HG03064 (cell line): ENCODE measurements around the gene STOML1.

Experiments
- ATAC-seq: cut with Tn5 transposase; IDR thresholded peaks from one replicate; pipeline ENCODE4 v1.9.1; 2021; ENCODE audit warnings: low read depth; ENCODE audit not compliant: unreplicated experiment

STOML1 gene

DNA sequence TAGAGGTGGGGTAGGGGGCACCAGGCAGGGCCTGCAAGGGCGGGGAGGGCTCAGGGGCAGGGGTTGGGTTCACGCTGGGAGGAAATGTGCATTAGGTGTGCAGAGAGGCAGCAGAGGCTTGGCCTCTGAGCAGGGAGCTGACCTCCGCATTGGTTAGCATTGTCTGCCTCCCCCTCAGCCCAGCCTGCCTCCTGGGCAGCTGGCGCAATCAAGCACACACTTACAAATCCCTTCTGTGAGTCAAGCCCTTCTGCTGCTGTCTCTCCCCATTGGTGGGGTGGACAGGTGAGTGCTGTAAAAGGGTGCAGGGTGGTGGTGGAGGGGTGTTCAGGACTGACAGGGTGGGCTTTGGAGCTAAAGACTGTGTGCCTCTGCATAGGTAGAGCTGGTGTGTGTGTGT lies 56.5 kb downstream of the STOML1 start:
- no peak for ATAC-seq

DNA sequence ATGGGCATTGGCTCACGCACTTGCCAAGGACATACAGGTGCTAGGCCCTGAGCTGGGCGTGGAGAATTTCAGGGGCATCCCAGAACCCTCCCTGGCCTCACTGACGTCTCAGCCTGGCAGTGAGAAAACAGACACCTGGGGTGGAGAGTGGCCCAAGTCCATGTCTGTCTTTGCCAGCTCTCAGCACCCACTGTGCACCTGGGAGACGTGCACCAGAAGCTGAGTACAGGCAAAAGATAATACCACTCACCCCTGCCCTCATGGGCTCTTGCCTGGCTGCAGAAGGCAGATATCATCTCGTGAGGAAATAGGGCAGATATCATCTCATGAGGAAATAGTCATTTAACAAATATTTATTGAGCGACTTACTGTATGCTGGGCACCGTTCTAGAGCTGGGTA lies 57.8 kb downstream of the STOML1 start:
- ATAC-seq = no peak

DNA sequence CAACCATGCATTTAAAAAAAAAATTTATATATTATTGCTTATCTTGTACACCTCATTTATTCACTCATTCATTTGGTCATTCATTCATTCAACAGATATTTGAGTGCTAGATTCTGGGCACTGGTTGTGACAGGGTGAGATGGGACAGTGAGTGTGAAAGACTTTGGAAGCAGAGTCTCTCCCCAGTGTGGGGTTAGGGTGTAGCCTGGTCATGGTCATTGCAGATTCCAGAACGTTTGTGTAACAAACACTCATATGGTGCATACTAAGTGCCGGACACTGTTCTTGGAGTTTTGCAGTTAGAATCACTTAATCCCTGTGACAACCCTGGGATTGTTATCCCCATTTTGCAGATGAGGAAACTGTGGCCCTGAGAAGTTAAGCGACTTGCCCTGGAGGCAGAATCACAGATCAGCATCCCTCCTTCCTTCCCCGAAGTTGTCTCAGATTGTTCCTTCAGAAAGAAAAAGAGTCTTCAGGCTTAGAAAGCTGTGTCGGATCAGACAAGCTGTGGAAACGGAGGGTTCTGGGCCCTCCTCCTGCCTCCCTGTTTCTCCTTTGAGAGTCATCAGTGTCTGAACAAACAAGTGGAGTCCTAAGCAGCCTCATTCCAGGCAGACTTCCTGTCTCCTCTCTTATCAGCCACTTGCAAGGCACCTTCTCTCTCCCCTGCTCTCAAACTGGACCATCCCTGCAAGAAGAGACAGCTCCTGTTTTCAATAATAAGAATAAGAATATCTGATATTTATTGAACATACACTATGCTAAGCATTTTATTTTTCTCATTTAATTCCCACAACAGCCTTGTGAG lies 59.5 kb downstream of the STOML1 start:
- ATAC-seq = no peak

DNA sequence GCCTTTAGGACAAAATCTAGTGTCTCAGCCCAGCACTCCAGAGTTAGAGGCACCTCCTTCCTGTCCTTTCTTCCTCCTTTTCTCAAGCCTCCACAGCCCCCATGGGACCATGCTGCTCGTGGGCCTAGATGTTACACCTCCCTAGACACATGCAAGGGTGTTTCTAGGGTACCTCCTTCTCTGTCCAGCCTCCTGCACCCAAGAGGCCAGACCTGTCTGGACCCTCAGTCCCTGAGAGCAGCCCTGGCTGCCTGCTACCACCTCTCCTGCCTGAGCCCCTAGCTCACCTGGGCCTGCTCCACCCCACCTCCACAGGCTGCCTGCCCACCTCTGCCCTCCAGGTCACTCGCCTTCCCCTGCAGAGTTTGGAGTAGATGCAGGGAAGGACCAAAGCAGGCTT lies 60.7 kb downstream of the STOML1 start:
- ATAC-seq = no peak

DNA sequence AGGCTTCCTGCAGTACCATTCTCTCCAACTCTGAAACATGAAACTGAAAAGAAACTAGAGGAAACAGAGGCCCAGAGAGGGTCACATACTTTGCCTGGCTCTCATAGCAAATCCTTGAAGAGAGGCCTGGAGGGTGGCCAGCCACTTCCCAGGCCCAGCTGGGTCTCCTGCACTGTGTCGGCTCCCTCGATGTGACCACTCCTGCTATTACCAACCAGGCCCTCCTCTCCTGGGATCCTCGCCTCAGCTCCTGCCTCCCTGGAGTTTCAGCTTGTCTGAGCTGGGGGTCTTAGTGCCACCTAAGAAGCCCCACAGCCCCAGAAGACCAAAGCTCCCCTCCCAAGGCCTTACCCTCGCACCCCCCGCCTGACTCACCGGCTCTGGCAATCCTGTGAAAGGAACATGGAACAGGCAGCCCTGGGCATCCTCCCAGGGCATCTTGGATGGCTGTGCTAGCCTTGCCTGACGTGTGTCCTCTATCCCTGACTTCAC lies 61.3 kb downstream of the STOML1 start:
- no peak for ATAC-seq

DNA sequence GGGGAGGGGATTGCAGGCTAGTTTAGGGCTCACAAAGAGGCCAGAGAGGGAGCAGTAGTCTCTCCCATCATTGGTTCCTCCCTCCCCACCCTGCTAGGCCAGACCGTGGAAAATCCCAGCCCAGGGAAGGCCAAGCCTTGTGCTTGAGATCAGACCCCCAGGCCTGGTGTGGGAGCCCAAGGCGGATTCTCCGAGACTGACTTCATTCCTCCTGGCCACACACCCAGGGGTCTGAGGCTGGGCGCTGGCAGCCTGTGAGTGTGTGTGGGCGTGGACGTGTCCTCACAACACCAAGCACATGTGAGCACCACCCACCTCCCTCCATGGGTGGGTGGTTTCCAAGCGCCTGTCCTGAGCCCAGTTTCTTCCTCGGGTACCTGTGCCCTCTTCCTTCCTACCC lies 61.7 kb downstream of the STOML1 start:
- ATAC-seq = no peak

DNA sequence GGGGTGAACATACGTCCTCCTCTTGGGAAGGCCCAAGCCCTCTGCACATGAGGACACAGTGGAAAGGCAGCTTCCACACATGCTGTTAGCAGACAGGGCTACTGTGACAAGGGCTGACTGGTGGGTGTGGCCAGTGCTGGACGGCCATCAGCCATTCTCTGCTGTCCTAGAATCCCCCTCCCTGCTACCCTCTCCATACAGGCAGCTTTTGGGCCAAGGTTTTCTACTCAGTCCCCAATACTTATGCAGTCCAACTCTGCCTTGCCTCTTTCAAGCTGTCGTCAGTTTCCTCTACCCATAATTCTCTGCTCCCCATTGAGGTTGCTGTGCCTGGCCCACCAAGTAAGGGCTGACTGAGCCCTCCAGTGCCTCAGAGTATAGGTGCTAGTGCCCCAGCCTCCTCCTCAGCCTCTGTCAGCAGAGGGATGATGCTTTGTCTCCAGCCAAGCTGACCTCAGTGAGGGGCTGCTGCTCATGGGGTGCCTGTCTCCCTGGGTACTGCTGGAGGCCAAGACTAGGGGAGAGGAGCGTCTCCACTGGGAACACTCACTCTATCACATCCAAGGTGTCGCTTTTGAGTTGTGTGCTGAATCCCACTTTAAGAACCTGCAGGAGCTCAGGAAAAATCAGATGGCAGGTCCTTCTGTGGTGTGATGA lies 63.0 kb downstream of the STOML1 start:
- no peak for ATAC-seq
